Mesodermal cell (in vitro differentiated cells): ENCODE results near the gene FXYD4.

Source experiments
- H3K27ac ChIP-seq: 2 replicates; pipeline ENCODE4 v1.7.0; 2013; ENCODE audit warnings: mild to moderate bottlenecking, low read depth, low read length, moderate library complexity; ENCODE audit not compliant: severe bottlenecking
- H3K36me3 ChIP-seq: 2 replicates; pipeline ENCODE4 v1.7.1; 2013; ENCODE audit warnings: mild to moderate bottlenecking, low read length, moderate library complexity; ENCODE audit not compliant: control insufficient read depth, insufficient read depth
- H3K4me1 ChIP-seq: one replicate; pipeline ENCODE4 v1.7.1; 2013; ENCODE audit warnings: mild to moderate bottlenecking, low read length; ENCODE audit not compliant: insufficient read depth, control insufficient read depth, poor library complexity, severe bottlenecking
- H3K4me3 ChIP-seq: 2 replicates; pipeline ENCODE4 v1.7.0; 2013; ENCODE audit warnings: low read length, control low read depth, mild to moderate bottlenecking; ENCODE audit not compliant: insufficient read depth, poor library complexity, severe bottlenecking; ENCODE audit errors: extremely low read depth
- H3K9me3 ChIP-seq: 2 replicates; pipeline ENCODE4 v1.7.1; 2013; ENCODE audit warnings: mild to moderate bottlenecking, low read length, moderate library complexity; ENCODE audit not compliant: control insufficient read depth
- WGBS, 2 experiments: methylation state at CpG; one replicate each; pipeline ENCODE4 v1.1.5; 2013; ENCODE audit warnings: missing lambda C conversion rate in 2 of 2; ENCODE audit not compliant: insufficient coverage in 2 of 2; 5-methylcytosine and 5-hydroxymethylcytosine counted together

Gene FXYD4

DNA sequence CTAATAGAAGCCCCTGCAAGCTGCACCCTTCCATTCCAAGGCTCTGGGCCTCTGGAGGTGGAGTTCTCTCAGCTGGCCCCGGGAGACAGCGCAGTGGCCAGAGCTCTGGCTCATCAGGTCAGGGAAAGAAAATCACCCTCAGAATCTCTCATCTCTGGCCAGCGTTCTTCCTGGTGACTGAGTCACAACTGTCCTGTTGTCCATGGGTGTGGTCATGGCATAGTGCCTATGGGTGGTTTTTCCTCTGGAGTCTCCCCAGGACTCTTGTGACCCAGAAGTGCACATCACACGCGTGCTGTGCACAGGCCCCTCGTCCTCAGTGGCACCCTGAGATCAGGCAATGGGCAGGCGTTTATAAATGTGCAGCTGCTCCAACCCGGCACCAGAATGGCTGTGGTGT lies 27.4 kb upstream of the FXYD4 start:
- 94 to 100% methylated on average over 3 to 4 of the region's 8 CpGs for WGBS, 2 experiments
- Histone ChIP-seq H3K4me1 (no peaks in the 10 kb centered on the region), H3K9me3 (no peaks in the 10 kb centered on the region)

DNA sequence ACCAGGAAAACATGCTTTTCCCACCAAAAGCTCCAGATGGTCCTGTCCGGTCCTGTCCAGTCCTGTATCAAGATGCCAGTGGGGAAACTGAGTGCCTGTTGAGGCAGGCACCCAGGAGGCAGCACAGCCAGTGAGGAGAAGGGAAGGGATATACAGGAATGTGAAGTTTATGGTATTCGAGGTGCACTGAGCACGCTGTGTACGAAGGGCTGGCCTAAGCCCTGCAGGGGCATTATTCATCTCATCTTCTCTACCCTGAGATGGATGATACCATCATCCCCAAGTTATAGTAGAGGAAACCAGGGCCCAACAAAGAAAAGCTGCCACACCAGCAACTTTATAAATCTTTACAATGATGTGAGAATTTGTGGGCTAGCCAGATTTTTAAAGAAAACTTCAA lies 23.4 kb upstream of the FXYD4 start:
- no peaks in the 10 kb centered on the region for H3K4me1 ChIP-seq
- no peak overlapping the region for H3K4me3 ChIP-seq
- H3K27ac ChIP-seq: no peak overlapping the region
- H3K9me3 ChIP-seq: no peaks in the 10 kb centered on the region
- no peaks in the 10 kb centered on the region for H3K36me3 ChIP-seq
- 95 to 100% methylated on average over 1 to 2 of the region's 4 CpGs for WGBS, 2 experiments

More for the DNA sequence above, 27.4 kb upstream of the FXYD4 start:
- no peak overlapping the region for H3K27ac ChIP-seq
- H3K4me3 ChIP-seq: no peak overlapping the region
- no peaks in the 10 kb centered on the region for H3K36me3 ChIP-seq

DNA sequence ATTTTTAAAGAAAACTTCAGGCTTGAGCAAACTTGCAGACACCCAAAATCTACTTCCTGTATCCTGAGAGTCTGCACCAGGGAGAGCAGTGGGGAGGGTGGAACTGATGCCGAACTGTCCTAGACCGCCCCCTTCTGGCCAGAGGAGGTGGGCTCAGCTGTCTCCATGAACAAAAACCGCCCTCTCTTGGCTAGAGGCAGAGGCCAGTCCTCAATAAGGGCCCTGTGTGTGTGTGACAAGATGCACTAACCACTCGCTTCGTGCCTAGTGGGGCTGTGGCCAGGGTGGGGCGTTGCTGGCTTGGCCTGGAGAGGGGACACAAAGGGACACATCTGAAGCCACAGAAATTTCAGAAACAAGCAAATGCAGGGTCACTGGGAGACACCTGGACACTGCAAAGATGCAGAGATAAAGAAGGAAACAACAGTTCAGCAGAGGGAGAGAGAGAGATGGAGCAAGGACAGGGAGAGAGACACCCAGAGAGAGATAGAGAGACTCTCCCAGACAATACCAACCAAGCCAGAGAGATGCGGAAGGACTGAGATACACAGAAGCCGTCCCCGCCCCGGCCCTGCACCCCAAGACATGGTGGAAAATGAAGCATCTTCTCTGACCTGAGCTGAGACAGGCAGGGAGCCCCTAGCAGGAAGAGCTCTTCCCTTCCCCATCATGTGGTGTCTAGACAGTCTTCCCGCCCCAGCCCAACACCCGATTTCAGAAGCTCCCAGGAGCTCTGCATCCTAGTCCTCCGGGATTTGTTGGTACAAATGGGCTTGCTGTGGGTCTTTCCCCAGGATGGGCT lies 22.7 kb upstream of the FXYD4 start:
- no peaks in the 10 kb centered on the region for H3K4me1 ChIP-seq
- H3K4me3 ChIP-seq: no peak overlapping the region
- no peaks in the 10 kb centered on the region for H3K9me3 ChIP-seq
- 55 to 57% methylated on average over 6 to 12 of the region's 13 CpGs for WGBS, 2 experiments
- no peak overlapping the region for H3K27ac ChIP-seq
- no peaks in the 10 kb centered on the region for H3K36me3 ChIP-seq

DNA sequence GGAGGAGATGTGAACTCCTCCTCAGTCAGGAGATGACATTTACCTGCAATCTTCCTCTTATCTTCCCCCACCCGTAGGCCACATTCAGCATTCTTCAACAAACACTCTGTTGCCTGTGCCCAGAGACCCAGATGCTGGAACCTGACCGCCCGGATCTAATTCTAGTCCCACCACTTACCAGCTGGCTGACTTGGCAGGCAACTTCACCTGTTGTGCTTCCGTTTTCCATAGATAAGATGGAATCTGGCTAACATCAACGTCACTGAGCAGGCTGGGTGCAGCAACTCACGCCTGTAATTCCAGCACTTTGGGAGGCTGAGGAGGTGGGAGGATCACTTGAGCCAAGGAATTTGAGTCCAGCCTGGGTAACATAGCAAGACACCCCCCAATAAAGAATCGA lies 21.3 kb upstream of the FXYD4 start:
- Histone ChIP-seq H3K36me3 (no peaks in the 10 kb centered on the region), H3K27ac (no peak overlapping the region), H3K4me1 (peaks cover 7% of the 10 kb centered on the region), H3K4me3 (no peak overlapping the region), H3K9me3 (no peaks in the 10 kb centered on the region)
- WGBS, 2 experiments: 81 to 93% methylated on average over 5 to 7 of the region's 7 CpGs

DNA sequence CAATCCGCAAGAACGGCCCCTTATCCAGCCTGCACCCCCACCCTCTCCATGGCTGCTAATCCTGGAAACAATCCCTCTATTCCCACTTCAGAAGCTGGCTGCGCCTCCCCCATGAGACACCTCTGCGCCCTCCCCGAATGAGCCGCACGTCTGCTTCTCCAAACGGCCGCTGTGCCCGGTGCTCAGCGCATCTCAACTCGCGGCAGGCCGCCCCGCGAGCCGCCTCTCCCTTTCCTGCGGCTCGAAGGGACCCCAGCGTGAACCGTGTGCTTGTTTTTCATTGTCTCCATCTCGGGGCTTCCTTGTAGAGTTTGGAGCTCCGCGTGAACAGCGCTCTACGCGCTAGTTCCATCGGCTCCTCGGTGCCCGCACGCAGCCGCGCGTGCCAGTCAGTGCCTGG lies 20.8 kb upstream of the FXYD4 start:
- H3K4me3 ChIP-seq: no peak overlapping the region

DNA sequence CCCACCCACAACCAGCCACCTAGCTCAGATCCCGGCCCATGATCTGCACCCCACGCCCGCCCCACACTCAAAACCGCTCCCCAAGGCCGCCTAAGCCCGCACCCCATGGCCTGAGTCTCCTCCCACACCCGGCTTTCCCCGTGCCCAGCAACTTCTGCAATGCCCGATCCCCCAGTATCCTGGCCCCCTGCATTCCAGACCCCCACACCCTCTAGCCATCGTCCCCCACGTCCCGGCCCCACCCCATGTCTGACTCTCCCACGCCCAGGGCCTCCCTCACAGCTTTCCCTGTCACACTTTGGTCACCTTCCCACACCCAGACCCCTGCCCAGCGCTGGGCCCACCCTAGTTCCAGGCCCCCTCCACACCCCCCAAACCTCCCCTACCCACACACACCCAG lies 20.1 kb upstream of the FXYD4 start:
- H3K4me3 ChIP-seq: no peak overlapping the region
- H3K36me3 ChIP-seq: no peaks in the 10 kb centered on the region
- WGBS, 2 experiments: 98% methylated on average over 7 of the region's 14 CpGs; no CpG with 5 or more reads in 1 of the 2 experiments
- H3K4me1 ChIP-seq: peaks cover 14% of the 10 kb centered on the region
- no peaks in the 10 kb centered on the region for H3K9me3 ChIP-seq
- no peak overlapping the region for H3K27ac ChIP-seq

More for the DNA sequence above, 20.8 kb upstream of the FXYD4 start:
- H3K27ac ChIP-seq: no peak overlapping the region
- no peaks in the 10 kb centered on the region for H3K36me3 ChIP-seq
- H3K4me1 ChIP-seq: peaks cover 8% of the 10 kb centered on the region
- WGBS, 2 experiments: 94 to 95% methylated on average over 28 to 34 of the region's 34 CpGs
- H3K9me3 ChIP-seq: no peaks in the 10 kb centered on the region

DNA sequence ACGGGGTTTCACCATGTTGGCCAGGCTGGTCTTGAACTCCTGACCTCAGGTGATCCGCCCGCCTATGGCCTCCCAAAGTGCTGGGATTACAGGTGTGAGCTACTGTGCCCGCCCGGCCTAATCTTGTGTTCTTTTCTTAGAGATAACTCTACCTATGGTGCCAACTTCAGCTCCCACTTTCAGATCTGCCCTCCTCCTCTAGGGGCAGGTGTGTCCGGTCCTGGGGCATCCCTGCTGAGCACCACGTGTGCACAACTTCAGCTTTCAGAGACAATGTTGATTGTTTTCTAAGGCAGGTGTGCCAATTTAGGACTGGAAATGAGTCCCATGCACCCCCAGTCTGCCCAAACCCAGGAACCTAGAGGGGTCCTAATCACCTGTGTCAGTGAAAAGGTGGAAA lies 18.5 kb upstream of the FXYD4 start:
- WGBS, 2 experiments: 58 to 76% methylated on average over 5 to 7 of the region's 7 CpGs
- Histone ChIP-seq H3K27ac (no peak overlapping the region), H3K4me1 (peaks cover 15% of the 10 kb centered on the region), H3K9me3 (no peaks in the 10 kb centered on the region), H3K4me3 (no peak overlapping the region), H3K36me3 (no peaks in the 10 kb centered on the region)

DNA sequence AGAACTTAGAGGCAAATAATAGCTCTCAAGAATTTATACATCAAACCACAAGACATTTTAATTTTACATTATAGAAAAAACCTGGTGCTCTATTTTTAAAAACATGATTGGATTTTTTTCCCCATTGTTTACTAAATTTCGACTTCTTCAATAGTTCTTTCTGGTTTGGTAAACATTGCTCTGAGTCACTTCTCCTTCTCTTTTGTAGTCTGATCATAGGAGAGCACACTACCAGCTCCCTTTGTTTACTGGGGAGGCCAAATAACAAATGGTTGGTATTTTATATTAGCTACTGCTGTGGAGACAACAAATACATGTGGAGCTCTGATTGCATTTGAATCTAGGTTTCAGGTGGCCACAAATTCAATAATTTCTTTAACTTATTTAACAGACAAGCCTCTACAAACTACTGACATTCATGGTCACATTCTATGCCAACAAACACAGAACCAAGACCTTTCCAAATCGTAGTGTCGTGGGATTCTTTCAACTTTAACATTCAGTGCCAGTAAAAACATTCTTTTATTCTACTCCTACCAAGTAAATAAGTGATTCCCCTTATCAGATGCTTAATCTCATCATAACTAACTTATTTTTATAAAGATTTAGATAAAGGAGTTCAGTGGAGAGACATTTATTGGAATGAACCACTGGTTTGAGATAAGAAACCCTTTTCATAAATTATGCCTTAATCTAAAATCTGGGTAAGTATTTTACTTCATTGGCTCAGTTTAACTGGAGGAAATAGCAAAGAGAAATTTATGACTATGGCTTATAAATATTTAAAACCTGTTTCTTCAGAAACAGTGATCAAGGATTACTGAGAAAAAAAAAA lies 17.7 kb upstream of the FXYD4 start:
- no peaks in the 10 kb centered on the region for H3K36me3 ChIP-seq
- H3K4me1 ChIP-seq: peaks cover 15% of the 10 kb centered on the region
- H3K27ac ChIP-seq: no peak overlapping the region
- no peak overlapping the region for H3K4me3 ChIP-seq
- WGBS, 2 experiments: 71 to 89% methylated on average over 2 of the region's 3 CpGs
- no peaks in the 10 kb centered on the region for H3K9me3 ChIP-seq

DNA sequence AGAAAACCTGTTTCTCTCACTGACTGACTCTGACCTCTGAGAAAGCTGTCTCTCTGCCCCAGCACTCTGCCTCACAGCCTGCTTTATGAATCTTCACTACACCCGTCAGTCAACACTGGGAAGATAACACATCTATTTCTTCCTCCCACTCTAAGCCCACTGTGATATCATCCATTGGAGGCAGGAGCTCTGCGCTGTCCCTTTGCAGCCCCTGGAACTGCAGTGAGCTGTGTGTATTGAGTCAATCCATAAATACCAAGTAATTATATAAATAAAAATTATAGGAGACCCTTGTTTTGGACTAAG lies 17.2 kb upstream of the FXYD4 start:
- WGBS, 2 experiments: 57 to 67% methylated on average over 1 of the region's 2 CpGs
- no peaks in the 10 kb centered on the region for H3K9me3 ChIP-seq
- no peak overlapping the region for H3K27ac ChIP-seq
- H3K4me3 ChIP-seq: no peak overlapping the region
- peaks cover 15% of the 10 kb centered on the region for H3K4me1 ChIP-seq
- H3K36me3 ChIP-seq: no peaks in the 10 kb centered on the region

DNA sequence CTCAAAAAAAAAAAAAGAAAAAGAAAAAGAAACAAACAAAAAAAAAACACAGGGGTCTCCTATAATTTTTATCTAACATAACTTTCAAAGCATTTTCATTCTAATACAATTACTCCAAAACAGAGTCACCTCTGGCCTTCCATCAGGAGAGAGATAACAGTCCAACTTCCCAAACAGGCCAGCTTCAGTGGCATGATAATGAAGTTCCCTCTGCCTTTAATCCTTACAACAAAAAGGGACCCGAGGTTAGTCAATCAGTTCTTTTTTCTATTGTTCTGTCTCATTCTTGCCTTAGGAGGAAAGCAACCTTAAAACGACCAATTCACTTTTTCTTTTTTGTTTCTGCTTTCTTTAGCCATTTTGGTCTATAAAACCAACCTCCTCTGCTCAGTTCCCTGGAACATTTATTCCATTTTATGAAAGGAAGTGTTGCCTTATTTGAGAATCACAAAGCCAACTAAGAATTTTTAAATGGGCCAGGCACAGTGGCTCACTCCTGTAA lies 16.5 kb upstream of the FXYD4 start:
- H3K4me3 ChIP-seq: no peak overlapping the region
- WGBS, 2 experiments: 0 to 20% methylated on average over 1 to 2 of the region's 2 CpGs
- no peaks in the 10 kb centered on the region for H3K9me3 ChIP-seq
- peaks cover 15% of the 10 kb centered on the region for H3K4me1 ChIP-seq
- H3K27ac ChIP-seq: no peak overlapping the region
- no peaks in the 10 kb centered on the region for H3K36me3 ChIP-seq
